Mucosa of descending colon (tissue), 3 donors: ENCODE results near the gene TNFRSF1B. TPM values are rescaled to one million over a fixed set of nuclear protein-coding genes. Genes with fewer than 3 reads are reported as not detected.

Experiments used
- ATAC-seq: fragments of 200-7000 bp; cut with Tn5 transposase; one replicate; pipeline ENCODE4 v1.9.1; 2020; ENCODE audit warnings: mild to moderate bottlenecking, moderate library complexity
- DNase-seq, 3 donors: peaks; one replicate each; pipeline ENCODE4 v3.0.0-alpha.2; 2020
- H3K36me3 ChIP-seq: fragments of 200-600 bp; one replicate; pipeline ENCODE4 v1.8.0; 2021; ENCODE audit warnings: low read depth, mild to moderate bottlenecking
- H3K4me1 ChIP-seq: fragments of 200-600 bp; one replicate; pipeline ENCODE4 v1.8.0; 2021; ENCODE audit warnings: low read depth, mild to moderate bottlenecking
- H3K4me3 ChIP-seq: fragments of 200-600 bp; one replicate; pipeline ENCODE4 v1.8.0; 2021; ENCODE audit warnings: mild to moderate bottlenecking
- H3K9me3 ChIP-seq: fragments of 200-600 bp; one replicate; pipeline ENCODE4 v1.8.0; 2021; ENCODE audit warnings: mild to moderate bottlenecking
- intact Hi-C, 2 donors: fragments of 100-400 bp; cut with DNase I in 1 of 2; cut with micrococcal nuclease in 1 of 2; formaldehyde crosslinking; loops; one replicate each; pipeline versions ENCODE4 v1.11.0 to v1.11.1; 2022; cut with DNase I, micrococcal nuclease
- long read RNA-seq, 2 donors: library from polyadenylated mRNA; unstranded; transcript quantifications; one replicate each; pipeline ENCODE4 v2.0.0, GENCODE V29; 2019 to 2021
- total RNA-seq, 3 donors: library from RNA; stranded (reverse); fragmentation: NEBNext Ultra II Directional in 2 of 3; extraction: Animal tissue kit (Norgen Biotek cat#: 25700) in 2 of 3; gene quantifications; one replicate each; pipeline versions ENCODE4 v1.2.1 to v1.2.4, GENCODE V29; 2021 to 2023
- TF ChIP-seq, protein P1 (sequence below): fragments of 200-600 bp; IDR thresholded peaks from one replicate; pipeline ENCODE4 v1.8.0; 2022; ENCODE audit warnings: antibody characterized with exemption, mild to moderate bottlenecking
- donor health status: DM: no; HTN: no; CAD: no; lungs with moderate emphysema.
- donor health status: DM: no; HTN: no; CAD: no.
- donor health status: DM: no; HTN: yes; CAD: no.

Gene TNFRSF1B
- 10 to 100 TPM; 20.3 to 39.3 (median 31.6) TPM for total RNA-seq
- long read RNA-seq, donor 1, transcript TNFRSF1B-201 (10 exons, 3,683 nt), result major isoform, 19 of 31 reads
- long read RNA-seq, donor 1, partial matches to known transcripts, result 1 of 31 reads
- long read RNA-seq, donor 1, other reads (novel, unspliced or antisense), result 11 of 31 reads
- long read RNA-seq, donor 2, transcript TNFRSF1B-201 (10 exons, 3,683 nt), result major isoform, 31 of 40 reads
- long read RNA-seq, donor 2, partial matches to known transcripts, result 6 of 40 reads
- long read RNA-seq, donor 2, other reads (novel, unspliced or antisense), result 3 of 40 reads

DNA sequence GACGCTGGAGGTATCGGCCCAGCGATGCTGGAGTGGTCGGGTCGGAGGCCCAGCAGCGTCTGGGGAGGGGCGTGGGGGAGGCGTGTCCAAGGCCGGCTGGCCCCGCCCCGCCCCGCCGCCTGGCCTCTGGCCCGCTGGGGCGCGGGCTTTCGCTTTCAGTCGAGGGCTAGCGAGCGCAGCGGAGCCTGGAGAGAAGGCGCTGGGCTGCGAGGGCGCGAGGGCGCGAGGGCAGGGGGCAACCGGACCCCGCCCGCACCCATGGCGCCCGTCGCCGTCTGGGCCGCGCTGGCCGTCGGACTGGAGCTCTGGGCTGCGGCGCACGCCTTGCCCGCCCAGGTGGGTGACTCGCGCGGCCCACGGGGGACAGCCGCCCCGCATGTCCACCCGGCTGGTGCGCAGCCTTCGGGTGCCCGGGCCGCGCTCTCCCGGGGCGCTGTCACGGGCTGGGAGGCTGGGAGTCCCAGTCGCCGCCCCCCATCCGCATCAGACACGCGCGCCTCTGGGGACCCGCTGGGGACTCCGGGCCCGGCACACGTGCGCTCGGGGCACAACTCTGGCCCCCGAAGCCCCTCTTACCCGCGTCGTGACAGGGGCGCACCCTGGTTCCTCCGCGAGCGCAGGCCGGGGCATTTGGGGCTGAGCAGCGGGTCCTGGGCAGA lies at the start of gene TNFRSF1B:
TSS of gene TNFRSF1B (plus strand) at position 158 of the 659 bp plus-strand sequence. CDS start at position 259, 101 bp downstream.
- peak within 1 kb of the TSS; percentile 45 for H3K4me3 ChIP-seq
- intact Hi-C loops, result no loop called here
- no peaks in the 10 kb centered on the region for H3K9me3 ChIP-seq
- H3K4me1 ChIP-seq, result peaks cover 18% of the 10 kb centered on the region
- DNase-seq (peak; percentile 81 to 87 (median 86)), ATAC-seq (peak; percentile 84)
- H3K36me3 ChIP-seq, result no peaks in the 10 kb centered on the region
- TF ChIP-seq, protein P1, sequence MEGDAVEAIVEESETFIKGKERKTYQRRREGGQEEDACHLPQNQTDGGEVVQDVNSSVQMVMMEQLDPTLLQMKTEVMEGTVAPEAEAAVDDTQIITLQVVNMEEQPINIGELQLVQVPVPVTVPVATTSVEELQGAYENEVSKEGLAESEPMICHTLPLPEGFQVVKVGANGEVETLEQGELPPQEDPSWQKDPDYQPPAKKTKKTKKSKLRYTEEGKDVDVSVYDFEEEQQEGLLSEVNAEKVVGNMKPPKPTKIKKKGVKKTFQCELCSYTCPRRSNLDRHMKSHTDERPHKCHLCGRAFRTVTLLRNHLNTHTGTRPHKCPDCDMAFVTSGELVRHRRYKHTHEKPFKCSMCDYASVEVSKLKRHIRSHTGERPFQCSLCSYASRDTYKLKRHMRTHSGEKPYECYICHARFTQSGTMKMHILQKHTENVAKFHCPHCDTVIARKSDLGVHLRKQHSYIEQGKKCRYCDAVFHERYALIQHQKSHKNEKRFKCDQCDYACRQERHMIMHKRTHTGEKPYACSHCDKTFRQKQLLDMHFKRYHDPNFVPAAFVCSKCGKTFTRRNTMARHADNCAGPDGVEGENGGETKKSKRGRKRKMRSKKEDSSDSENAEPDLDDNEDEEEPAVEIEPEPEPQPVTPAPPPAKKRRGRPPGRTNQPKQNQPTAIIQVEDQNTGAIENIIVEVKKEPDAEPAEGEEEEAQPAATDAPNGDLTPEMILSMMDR, result no peak

DNA sequence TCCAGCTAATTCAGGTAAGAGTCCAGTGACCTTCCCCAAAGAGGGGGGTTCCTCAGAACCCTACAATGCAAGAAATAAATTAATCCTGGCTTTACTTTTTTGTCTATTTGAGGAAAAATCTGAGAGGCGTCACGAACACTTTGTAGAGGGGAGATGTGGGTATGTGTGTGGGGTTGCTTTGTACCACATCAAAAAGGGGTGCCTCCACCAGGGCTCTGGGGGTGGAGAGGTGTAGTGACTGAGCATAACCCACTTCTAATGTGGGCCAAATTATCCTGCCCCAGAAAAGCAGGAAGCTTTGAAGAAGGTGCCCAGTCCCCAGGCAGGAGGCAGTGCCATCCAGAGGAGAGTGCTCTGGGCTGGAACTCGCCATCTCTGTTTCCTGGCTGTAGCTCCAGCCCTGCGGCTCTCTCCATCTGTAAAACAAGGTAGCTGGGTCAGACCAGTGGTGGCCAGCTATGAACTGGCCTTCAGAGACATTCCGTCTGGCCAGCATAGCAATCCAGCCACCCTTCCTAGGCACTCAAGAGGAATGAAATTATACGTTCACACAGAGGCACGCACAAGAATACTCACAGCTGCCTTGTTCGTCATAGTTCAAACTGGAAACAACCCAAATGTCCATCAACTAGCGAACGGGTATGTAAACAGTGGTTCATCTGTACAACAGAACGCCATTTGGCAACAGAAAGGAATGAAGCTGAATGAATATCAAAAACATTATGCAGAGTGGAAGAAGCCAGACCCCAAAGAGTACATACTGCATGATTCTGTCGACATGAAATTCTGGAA lies 45.4 kb upstream of the TNFRSF1B start:
- intact Hi-C loops, result loop anchor here in 1 of 2 donors (2.0 kb wide), 1 partner anchor 87 kb away; no protein-coding TSS in a partner anchor
- TF ChIP-seq, protein P1, result no peak
- DNase-seq, result peak in 1 of 3 donors; percentile 19
- no peaks in the 10 kb centered on the region for H3K36me3 ChIP-seq
- no peaks in the 10 kb centered on the region for H3K9me3 ChIP-seq
- no peak overlapping the region for H3K4me3 ChIP-seq
- H3K4me1 ChIP-seq, result no peaks in the 10 kb centered on the region
- no peak for ATAC-seq

DNA sequence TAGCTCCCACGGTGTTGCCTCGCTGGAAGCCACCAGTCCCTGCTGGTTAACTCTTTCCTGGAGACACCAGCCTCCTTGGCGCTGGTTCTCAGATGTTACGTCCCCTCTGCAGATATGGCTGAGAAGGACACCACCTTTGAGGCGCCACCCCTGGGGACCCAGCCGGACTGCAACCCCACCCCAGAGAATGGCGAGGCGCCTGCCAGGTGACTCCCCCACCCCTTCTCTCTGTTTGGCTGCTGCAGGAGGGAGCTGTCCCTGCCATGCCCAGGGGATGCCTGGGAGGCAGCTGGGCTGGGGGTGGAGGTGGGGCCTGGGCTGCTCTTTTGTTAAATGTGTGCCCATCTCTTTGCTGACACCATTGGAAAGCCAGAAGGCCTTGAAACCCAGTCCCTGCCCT lies 43.6 kb upstream of the TNFRSF1B start:
- Histone ChIP-seq H3K4me1 (no peaks in the 10 kb centered on the region), H3K36me3 (no peaks in the 10 kb centered on the region), H3K9me3 (no peaks in the 10 kb centered on the region), H3K4me3 (no peak overlapping the region)
- ATAC-seq (no peak), DNase-seq (peak in 1 of 3 donors; percentile 35)
- intact Hi-C loops, result loop anchor here in 1 of 2 donors (2.0 kb wide), 1 partner anchor 86 kb away; no protein-coding TSS in a partner anchor
- TF ChIP-seq, protein P1, result no peak

DNA sequence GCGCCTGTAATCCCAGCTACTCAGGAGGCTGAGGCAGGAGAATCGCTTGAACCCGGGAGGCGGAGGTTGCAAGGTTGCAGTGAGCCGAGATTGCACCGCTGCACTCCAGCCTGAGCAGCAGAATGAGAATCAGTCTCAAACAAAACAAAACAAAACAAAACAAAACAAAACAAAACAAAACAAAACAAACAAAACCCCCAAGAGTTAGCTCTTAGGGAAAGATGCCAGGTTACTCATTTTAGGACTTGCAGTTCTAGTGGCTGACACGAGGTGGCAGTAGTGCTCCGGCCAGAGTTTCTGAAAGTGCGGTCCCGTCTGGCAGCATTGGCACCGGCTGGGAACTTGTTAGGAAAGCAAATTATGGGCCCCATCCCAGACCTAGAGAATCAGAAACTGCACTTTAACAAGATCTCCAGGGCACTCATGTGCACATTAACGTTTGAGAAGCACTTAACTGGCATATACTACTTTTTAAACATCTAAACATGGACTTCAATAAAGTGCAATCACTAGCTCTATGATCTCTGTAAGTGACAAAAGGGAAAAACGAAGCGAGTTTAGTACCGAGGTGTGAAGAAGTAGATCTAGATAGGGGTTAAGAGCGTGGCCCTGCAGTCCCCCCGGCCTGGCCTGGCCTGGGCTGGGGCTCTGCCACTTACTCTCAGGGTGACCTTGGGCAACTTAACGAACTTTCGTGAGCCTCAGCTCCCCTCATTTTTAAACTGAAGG lies 41.9 kb upstream of the TNFRSF1B start:
- no peaks in the 10 kb centered on the region for H3K36me3 ChIP-seq
- H3K4me1 ChIP-seq, result no peaks in the 10 kb centered on the region
- DNase-seq, result peak in 2 of 3 donors; percentile 78 to 85
- intact Hi-C loops, result loop anchor here in 1 of 2 donors (2.0 kb wide), 1 partner anchor 84 kb away; no protein-coding TSS in a partner anchor
- no peak overlapping the region for H3K4me3 ChIP-seq
- no peaks in the 10 kb centered on the region for H3K9me3 ChIP-seq
- TF ChIP-seq, protein P1, result peak; percentile 94
- ATAC-seq, result peak; percentile 90
